Astrocyte (in vitro differentiated cells and primary cell): ENCODE data around the gene NEMP1. TPM values are rescaled to one million over a fixed set of nuclear protein-coding genes. Genes with fewer than 3 reads are reported as not detected.

ENCODE experiments used
- DNase-seq: peaks from one replicate; pipeline ENCODE4 v3.0.0-alpha.2; 2010; ENCODE audit warnings: low read depth
- FAIRE-seq: peaks from 2 replicates; lab custom pipeline; 2011; peaks lifted over from hg19 to GRCh38; lab: Jason Lieb, UNC
- H2AFZ ChIP-seq: 2 replicates; pipeline ENCODE4 v1.6.0; 2012; ENCODE audit warnings: low read depth, low read length, inconsistent platforms
- H3K27ac ChIP-seq: 2 replicates; pipeline ENCODE4 v1.5.1; 2011; ENCODE audit warnings: low read depth, low read length, inconsistent platforms
- H3K27me3 ChIP-seq: 2 replicates; pipeline ENCODE4 v1.6.0; 2011; ENCODE audit warnings: low read length, inconsistent platforms; ENCODE audit not compliant: insufficient read depth
- H3K36me3 ChIP-seq: 2 replicates; pipeline ENCODE4 v1.5.1; 2011; ENCODE audit warnings: low read length, inconsistent platforms; ENCODE audit not compliant: insufficient read depth
- H3K4me1 ChIP-seq: 2 replicates; pipeline ENCODE4 v1.5.1; 2011; ENCODE audit warnings: low read length, inconsistent platforms; ENCODE audit not compliant: insufficient read depth
- H3K4me2 ChIP-seq: 2 replicates; pipeline ENCODE4 v1.6.0; 2012; ENCODE audit warnings: low read length, inconsistent platforms
- H3K4me3 ChIP-seq: 2 replicates; pipeline ENCODE4 v1.5.1; 2011; ENCODE audit warnings: low read depth, mild to moderate bottlenecking, low read length, inconsistent platforms; ENCODE audit not compliant: insufficient read depth
- H3K79me2 ChIP-seq: 2 replicates; pipeline ENCODE4 v1.6.0; 2012; ENCODE audit warnings: mild to moderate bottlenecking, low read length, inconsistent platforms; ENCODE audit not compliant: insufficient read depth
- H3K9ac ChIP-seq: 2 replicates; pipeline ENCODE4 v1.6.0; 2012; ENCODE audit warnings: mild to moderate bottlenecking, low read length, inconsistent platforms
- H3K9me3 ChIP-seq: 2 replicates; pipeline ENCODE4 v1.5.1; 2012; ENCODE audit warnings: low read depth, mild to moderate bottlenecking, low read length, inconsistent platforms; ENCODE audit not compliant: insufficient read depth
- H4K20me1 ChIP-seq: 2 replicates; pipeline ENCODE4 v1.6.0; 2012; ENCODE audit warnings: low read length, inconsistent platforms; ENCODE audit not compliant: insufficient read depth
- H3K27ac Mint-ChIP-seq: one replicate; pipeline ENCODE4 v1.8.0; 2021; ENCODE audit warnings: mild to moderate bottlenecking, mixed read lengths; ENCODE audit not compliant: unreplicated experiment
- H3K27me3 Mint-ChIP-seq: one replicate; pipeline ENCODE4 v1.8.0; 2021; ENCODE audit warnings: low read depth, mixed read lengths; ENCODE audit not compliant: unreplicated experiment
- H3K36me3 Mint-ChIP-seq: one replicate; pipeline ENCODE4 v1.8.0; 2021; ENCODE audit warnings: low read depth, mixed read lengths; ENCODE audit not compliant: unreplicated experiment
- H3K4me1 Mint-ChIP-seq: one replicate; pipeline ENCODE4 v1.8.0; 2021; ENCODE audit warnings: low read depth, mixed read lengths; ENCODE audit not compliant: unreplicated experiment
- H3K4me3 Mint-ChIP-seq: one replicate; pipeline ENCODE4 v1.8.0; 2021; ENCODE audit warnings: mild to moderate bottlenecking, moderate library complexity, mixed read lengths; ENCODE audit not compliant: unreplicated experiment
- H3K9me3 Mint-ChIP-seq: one replicate; pipeline ENCODE4 v1.8.0; 2021; ENCODE audit warnings: mild to moderate bottlenecking, mixed read lengths; ENCODE audit not compliant: unreplicated experiment
- CTCF ChIP-seq: IDR thresholded peaks from 2 replicates; pipeline ENCODE4 v1.5.1; 2011; ENCODE audit warnings: low read depth, mild to moderate bottlenecking, inconsistent platforms, low read length, moderate library complexity; ENCODE audit not compliant: insufficient read depth
- EZH2 ChIP-seq: IDR thresholded peaks from 2 replicates; pipeline ENCODE4 v1.6.1; 2012; ENCODE audit warnings: mild to moderate bottlenecking, low read length, inconsistent platforms; ENCODE audit not compliant: insufficient read depth
- total RNA-seq: library from RNA; stranded (reverse); gene quantifications from 2 replicates; pipeline ENCODE4 v1.2.1, GENCODE V29; 2021

Gene NEMP1
- total RNA-seq, 1 donor from 2014 or later, result 10.6 TPM

DNA sequence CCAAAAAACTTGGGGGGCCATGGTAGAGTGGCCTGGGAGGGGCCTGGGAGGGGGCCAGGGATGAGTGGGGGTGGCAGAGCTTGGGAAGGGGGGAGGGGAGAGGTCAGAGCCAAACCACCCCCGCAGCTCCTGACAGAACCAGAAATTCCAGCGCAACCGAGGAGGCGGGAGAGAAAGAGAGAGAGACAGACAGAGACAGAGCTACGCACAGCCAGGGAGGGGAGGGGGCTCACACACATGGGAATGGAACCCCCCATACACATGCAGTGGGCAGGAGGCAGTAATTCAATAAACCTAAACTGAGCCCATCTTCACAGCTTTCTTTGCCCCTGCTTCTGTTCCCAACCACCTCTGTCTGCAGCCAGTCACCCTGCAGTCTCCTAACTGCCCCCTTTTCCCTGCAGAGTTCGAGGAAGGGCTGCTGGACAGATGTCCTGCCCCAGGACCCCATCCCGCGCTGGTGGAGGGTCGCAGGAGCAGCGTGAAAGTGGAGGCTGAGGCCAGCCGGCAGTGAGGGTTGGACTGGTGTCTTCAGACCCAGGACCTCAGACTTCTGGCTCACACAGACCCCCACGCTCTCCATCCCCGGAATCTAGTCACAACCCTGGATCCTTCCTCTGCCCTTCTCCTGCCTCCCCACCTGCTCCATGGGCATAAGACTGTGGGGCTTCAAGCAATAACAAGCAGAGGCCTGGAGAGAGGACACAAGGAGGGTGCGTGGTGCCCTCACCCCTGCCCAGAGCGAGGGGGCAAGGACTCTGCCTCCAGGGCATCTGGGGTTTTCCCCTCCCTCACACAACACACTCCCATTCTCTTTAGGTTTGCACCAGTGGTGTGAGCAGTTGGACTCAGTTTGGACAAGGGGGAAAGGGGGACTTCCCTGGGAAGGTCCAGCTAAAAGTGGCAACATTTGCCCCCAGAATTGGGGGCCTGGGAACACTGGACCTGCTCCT, 15.9 kb upstream of the NEMP1 start:
- no peaks in the 10 kb centered on the region for H3K9me3 ChIP-seq
- Mint-ChIP-seq H3K27ac (peak overlapping the region; percentile 80), H3K4me3 (peak overlapping the region; percentile 74), H3K36me3 (peaks cover 22% of the 10 kb centered on the region), H3K27me3 (no peaks in the 10 kb centered on the region), H3K9me3 (no peaks in the 10 kb centered on the region), H3K4me1 (peaks cover 45% of the 10 kb centered on the region)
- peaks cover 48% of the 10 kb centered on the region for H3K4me1 ChIP-seq
- peak overlapping the region; percentile 60 for H3K9ac ChIP-seq
- peak overlapping the region; percentile 85 for H3K4me2 ChIP-seq
- no peak for TF ChIP-seq CTCF
- no peak for TF ChIP-seq EZH2
- DNase-seq (no peak), FAIRE-seq (no peak)
- peaks cover 48% of the 10 kb centered on the region for H3K79me2 ChIP-seq
- H4K20me1 ChIP-seq, result peaks cover 57% of the 10 kb centered on the region
- H3K4me3 ChIP-seq, result no peak overlapping the region
- H3K27me3 ChIP-seq, result no peaks in the 10 kb centered on the region
- H2AFZ ChIP-seq, result no peak overlapping the region
- H3K27ac ChIP-seq, result peak overlapping the region; percentile 76
- peaks cover 28% of the 10 kb centered on the region for H3K36me3 ChIP-seq

DNA sequence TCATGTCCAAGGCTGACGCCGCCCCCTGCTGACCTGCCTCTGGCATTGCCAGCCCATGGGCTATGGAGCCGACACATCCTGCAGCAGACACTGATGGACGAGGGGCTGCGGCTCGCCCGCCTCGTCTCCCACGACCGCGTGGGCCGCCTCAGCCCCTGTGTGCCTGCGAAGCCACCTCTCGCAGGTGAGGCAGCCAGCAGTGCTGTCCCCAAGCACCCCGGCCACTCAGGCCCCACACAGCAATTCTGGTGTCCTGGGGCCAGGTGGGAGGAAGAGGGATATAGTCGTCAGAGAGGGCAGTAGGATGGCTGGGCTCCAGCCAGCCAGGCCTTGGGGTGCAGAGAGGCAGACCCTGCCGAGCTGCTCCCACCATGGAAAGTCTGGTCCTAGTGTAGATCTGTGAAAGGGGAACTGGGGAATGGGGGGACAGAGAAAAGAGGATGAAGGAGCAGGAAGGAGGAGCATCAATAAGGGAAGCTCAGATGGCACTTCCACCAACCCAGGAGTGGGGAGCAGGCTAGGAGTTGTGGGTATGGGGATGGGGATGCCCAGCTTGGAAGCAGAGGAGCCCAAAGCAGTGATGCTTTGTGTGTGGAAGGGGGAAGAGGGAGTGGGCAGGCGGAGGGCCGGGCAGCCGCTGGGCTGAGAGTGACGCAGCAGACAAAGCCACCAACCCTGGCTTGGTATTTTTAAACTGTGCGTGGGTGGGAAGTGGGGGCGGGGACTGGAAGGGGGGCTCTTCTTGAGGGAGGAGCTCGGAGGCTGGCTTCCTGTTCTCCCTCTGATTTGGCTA, 15.0 kb upstream of the NEMP1 start:
- Histone ChIP-seq H2AFZ (no peak overlapping the region), H3K27ac (peak overlapping the region; percentile 76), H3K4me2 (peak overlapping the region; percentile 85), H3K36me3 (peaks cover 28% of the 10 kb centered on the region), H3K9me3 (no peaks in the 10 kb centered on the region), H4K20me1 (peaks cover 59% of the 10 kb centered on the region), H3K4me3 (no peak overlapping the region), H3K9ac (peak overlapping the region; percentile 77), H3K27me3 (no peaks in the 10 kb centered on the region), H3K4me1 (peaks cover 48% of the 10 kb centered on the region), H3K79me2 (peaks cover 54% of the 10 kb centered on the region)
- Mint-ChIP-seq H3K27me3 (no peaks in the 10 kb centered on the region), H3K4me3 (peak overlapping the region; percentile 79), H3K9me3 (no peaks in the 10 kb centered on the region), H3K36me3 (peaks cover 20% of the 10 kb centered on the region), H3K27ac (no peak overlapping the region), H3K4me1 (peaks cover 45% of the 10 kb centered on the region)
- DNase-seq, result peak; percentile 77
- FAIRE-seq, result no peak
- TF ChIP-seq CTCF, result peak; percentile 23
- no peak for TF ChIP-seq EZH2
